Hematopoietic multipotent progenitor cell treated with erythropoietin and hydrocortisone succinate and interleukin-3 and kit ligand, for 15 days (in vitro differentiated cells): ENCODE results near the gene YBEY.
"Not testable (repeated sequence)": the region's sequence is repeated elsewhere in the genome, so short reads cannot be mapped to it uniquely, and the experiment has no call there.

Source experiments
- DNase-seq: peaks from one replicate; pipeline ENCODE4 v3.0.0-alpha.2; 2015; ENCODE audit warnings: low spot score

Gene YBEY

GRCh38 chr21:46285761-46286647, at the start of gene YBEY:
YBEY (plus strand) TSS chr21:46286342; CDS start chr21:46286914, 572 bp downstream.
- peak; percentile 81 for DNase-seq

GRCh38 chr21:46237474-46237873, 48.7 kb upstream of the YBEY start:
- DNase-seq: no peak

GRCh38 chr21:46239817-46240325, 46.3 kb upstream of the YBEY start:
- no peak for DNase-seq

- DNase-seq: not testable (repeated sequence)
These were observed 44.6 kb upstream of the YBEY start for GRCh38 chr21:46241577-46241976.

- DNase-seq: no peak
These were observed 42.8 kb upstream of the YBEY start for GRCh38 chr21:46243325-46243724.

GRCh38 chr21:46243960-46244361, 42.2 kb upstream of the YBEY start:
- no peak for DNase-seq

GRCh38 chr21:46244602-46245001, 41.5 kb upstream of the YBEY start:
- no peak for DNase-seq

- DNase-seq: no peak
These were observed 40.8 kb upstream of the YBEY start for GRCh38 chr21:46245213-46245915.

GRCh38 chr21:46246345-46246744, 39.8 kb upstream of the YBEY start:
- DNase-seq: no peak

- no peak for DNase-seq
These were observed 38.3 kb upstream of the YBEY start for GRCh38 chr21:46247699-46248421.

GRCh38 chr21:46248422-46248782, 37.7 kb upstream of the YBEY start:
- no peak for DNase-seq

- DNase-seq: no peak
These were observed 37.3 kb upstream of the YBEY start for GRCh38 chr21:46248827-46249226.

- DNase-seq: no peak
These were observed 35.9 kb upstream of the YBEY start for GRCh38 chr21:46250146-46250725.

GRCh38 chr21:46252840-46253239, 33.3 kb upstream of the YBEY start:
- DNase-seq: no peak

- DNase-seq: peak; percentile 52
These were observed 32.5 kb upstream of the YBEY start for GRCh38 chr21:46253610-46254124.

- no peak for DNase-seq
These were observed 31.8 kb upstream of the YBEY start for GRCh38 chr21:46254208-46254975.

- no peak for DNase-seq
These were observed 31.0 kb upstream of the YBEY start for GRCh38 chr21:46255166-46255565.

GRCh38 chr21:46255758-46256337, 30.3 kb upstream of the YBEY start:
- DNase-seq: no peak

- no peak for DNase-seq
These were observed 29.6 kb upstream of the YBEY start for GRCh38 chr21:46256501-46256994.

- DNase-seq: no peak
These were observed 22.0 kb upstream of the YBEY start for GRCh38 chr21:46264046-46264689.
